Measurements from ENCODE around the gene USP11.

USP11 gene

GRCh38 chrX:47224896-47225290, 7.9 kb upstream of the USP11 start:
- Histone ChIP-seq H3K4me1 (ENCODE audit: control insufficient read depth, insufficient read depth, low read length) (peaks cover 12% of the 10 kb centered on the region), H3K27ac (ENCODE audit: low read length) (no peak overlapping the region), H3K4me3 (ENCODE audit: low read length in 2 of 2) (no peak overlapping the region), H3K9ac (ENCODE audit: low read length in 2 of 2) (no peak overlapping the region), H3K36me3 (ENCODE audit: control insufficient read depth in 2 of 2, insufficient read depth in 2 of 2, low read length in 2 of 2) (peaks cover 34 to 43% of the 10 kb centered on the region in 2 donors), H3K27me3 (ENCODE audit: control insufficient read depth in 1 of 2, insufficient read depth in 2 of 2, low read length in 2 of 2) (peaks cover 0 to 6% of the 10 kb centered on the region in 2 donors), H3K9me3 (ENCODE audit: control insufficient read depth in 2 of 2, low read length in 2 of 2) (no peaks in the 10 kb centered on the region)

- Histone ChIP-seq H3K27ac (ENCODE audit: low read length) (no peak overlapping the region), H3K9me3 (ENCODE audit: control insufficient read depth in 2 of 2, low read length in 2 of 2) (no peaks in the 10 kb centered on the region), H3K4me3 (ENCODE audit: low read length in 2 of 2) (no peak overlapping the region), H3K9ac (ENCODE audit: low read length in 2 of 2) (no peak overlapping the region), H3K36me3 (ENCODE audit: control insufficient read depth in 2 of 2, insufficient read depth in 2 of 2, low read length in 2 of 2) (peaks cover 34 to 43% of the 10 kb centered on the region in 2 donors), H3K4me1 (ENCODE audit: control insufficient read depth, insufficient read depth, low read length) (no peaks in the 10 kb centered on the region), H3K27me3 (ENCODE audit: control insufficient read depth in 1 of 2, insufficient read depth in 2 of 2, low read length in 2 of 2) (peaks cover 0 to 11% of the 10 kb centered on the region in 2 donors)
These were observed 6.7 kb upstream of the USP11 start for GRCh38 chrX:47226071-47226470.

DNA sequence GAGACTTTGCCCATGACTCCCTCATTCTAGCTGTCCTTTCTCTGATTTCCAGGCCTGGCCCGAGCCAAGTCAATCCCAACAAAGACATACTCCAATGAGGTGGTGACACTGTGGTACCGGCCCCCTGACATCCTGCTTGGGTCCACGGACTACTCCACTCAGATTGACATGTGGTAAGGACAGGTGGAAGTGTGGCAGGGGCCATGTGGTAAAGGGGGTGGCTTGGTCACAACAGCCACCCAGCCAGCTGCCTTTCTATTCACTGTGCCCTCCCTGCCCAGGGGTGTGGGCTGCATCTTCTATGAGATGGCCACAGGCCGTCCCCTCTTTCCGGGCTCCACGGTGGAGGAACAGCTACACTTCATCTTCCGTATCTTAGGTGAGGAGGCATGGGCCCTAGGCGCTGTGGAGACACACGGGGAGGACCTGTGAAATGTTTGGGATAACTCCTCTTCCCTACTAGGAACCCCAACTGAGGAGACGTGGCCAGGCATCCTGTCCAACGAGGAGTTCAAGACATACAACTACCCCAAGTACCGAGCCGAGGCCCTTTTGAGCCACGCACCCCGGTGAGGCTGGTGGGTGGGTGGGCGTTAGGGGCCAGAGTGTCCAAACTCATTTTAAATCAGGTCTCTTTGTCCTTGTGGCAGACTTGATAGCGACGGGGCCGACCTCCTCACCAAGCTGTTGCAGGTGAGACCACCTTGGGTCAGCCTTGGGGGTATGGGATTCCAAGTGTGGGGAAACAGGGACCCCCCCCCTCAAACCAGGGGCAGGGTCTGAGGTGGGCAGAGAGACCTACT, 6.1 kb upstream of the USP11 start:
- Histone ChIP-seq H3K27me3 (ENCODE audit: control insufficient read depth in 1 of 2, insufficient read depth in 2 of 2, low read length in 2 of 2) (peaks cover 0 to 13% of the 10 kb centered on the region in 2 donors), H3K27ac (ENCODE audit: low read length) (no peak overlapping the region), H3K9me3 (ENCODE audit: control insufficient read depth in 2 of 2, low read length in 2 of 2) (no peaks in the 10 kb centered on the region), H3K9ac (ENCODE audit: low read length in 2 of 2) (no peak overlapping the region), H3K36me3 (ENCODE audit: control insufficient read depth in 2 of 2, insufficient read depth in 2 of 2, low read length in 2 of 2) (peaks cover 34 to 43% of the 10 kb centered on the region in 2 donors), H3K4me1 (ENCODE audit: control insufficient read depth, insufficient read depth, low read length) (no peaks in the 10 kb centered on the region), H3K4me3 (ENCODE audit: low read length in 2 of 2) (no peak overlapping the region)

GRCh38 chrX:47227334-47227583, 5.5 kb upstream of the USP11 start:
- peaks cover 0 to 11% of the 10 kb centered on the region in 2 donors for H3K27me3 ChIP-seq (ENCODE audit: control insufficient read depth in 1 of 2, insufficient read depth in 2 of 2, low read length in 2 of 2)
- no peak overlapping the region for H3K27ac ChIP-seq (ENCODE audit: low read length)
- peaks cover 34 to 43% of the 10 kb centered on the region in 2 donors for H3K36me3 ChIP-seq (ENCODE audit: control insufficient read depth in 2 of 2, insufficient read depth in 2 of 2, low read length in 2 of 2)
- no peak overlapping the region for H3K9ac ChIP-seq (ENCODE audit: low read length in 2 of 2)
- H3K9me3 ChIP-seq (ENCODE audit: control insufficient read depth in 2 of 2, low read length in 2 of 2) = no peaks in the 10 kb centered on the region
- no peaks in the 10 kb centered on the region for H3K4me1 ChIP-seq (ENCODE audit: control insufficient read depth, insufficient read depth, low read length)
- no peak overlapping the region for H3K4me3 ChIP-seq (ENCODE audit: low read length in 2 of 2)

DNA sequence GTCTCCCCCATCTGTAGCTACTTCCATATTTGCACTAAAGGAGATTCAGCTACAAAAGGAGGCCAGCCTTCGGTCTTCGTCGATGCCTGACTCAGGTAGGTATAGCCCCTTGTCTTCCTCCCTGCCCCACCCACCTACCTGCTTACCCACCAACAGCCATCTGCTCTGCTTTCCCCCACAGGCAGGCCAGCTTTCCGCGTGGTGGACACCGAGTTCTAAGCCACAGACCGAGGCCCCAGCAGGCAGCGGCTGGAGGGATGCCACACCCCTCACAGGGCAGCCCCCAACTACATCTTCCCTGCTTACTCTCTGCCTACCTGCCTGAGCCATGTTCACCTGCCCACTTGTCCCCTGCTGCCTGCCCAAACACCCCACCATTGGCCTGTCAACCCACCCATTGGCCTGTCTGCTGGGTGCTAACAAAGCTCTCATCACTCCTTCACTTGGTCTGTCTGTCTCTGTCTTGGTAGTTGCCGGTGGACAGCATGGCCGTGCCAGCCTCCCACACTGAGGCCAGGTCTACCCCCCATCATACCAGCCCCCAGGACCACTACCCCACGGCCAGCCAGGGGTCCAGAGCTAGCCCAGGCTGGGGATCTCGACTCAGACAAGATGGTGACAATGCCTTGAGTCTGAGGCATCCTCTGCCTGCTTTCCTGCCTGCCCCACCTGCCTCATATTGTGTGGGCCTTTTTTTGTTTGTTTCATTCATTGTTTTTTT, 4.1 kb upstream of the USP11 start:
- Histone ChIP-seq H3K9me3 (ENCODE audit: control insufficient read depth in 2 of 2, low read length in 2 of 2) (no peaks in the 10 kb centered on the region), H3K9ac (ENCODE audit: low read length in 2 of 2) (no peak overlapping the region), H3K36me3 (ENCODE audit: control insufficient read depth in 2 of 2, insufficient read depth in 2 of 2, low read length in 2 of 2) (peaks cover 33 to 39% of the 10 kb centered on the region in 2 donors), H3K27ac (ENCODE audit: low read length) (no peak overlapping the region), H3K4me3 (ENCODE audit: low read length in 2 of 2) (no peak overlapping the region), H3K27me3 (ENCODE audit: control insufficient read depth in 1 of 2, insufficient read depth in 2 of 2, low read length in 2 of 2) (peaks cover 0 to 14% of the 10 kb centered on the region in 2 donors), H3K4me1 (ENCODE audit: control insufficient read depth, insufficient read depth, low read length) (no peaks in the 10 kb centered on the region)

DNA sequence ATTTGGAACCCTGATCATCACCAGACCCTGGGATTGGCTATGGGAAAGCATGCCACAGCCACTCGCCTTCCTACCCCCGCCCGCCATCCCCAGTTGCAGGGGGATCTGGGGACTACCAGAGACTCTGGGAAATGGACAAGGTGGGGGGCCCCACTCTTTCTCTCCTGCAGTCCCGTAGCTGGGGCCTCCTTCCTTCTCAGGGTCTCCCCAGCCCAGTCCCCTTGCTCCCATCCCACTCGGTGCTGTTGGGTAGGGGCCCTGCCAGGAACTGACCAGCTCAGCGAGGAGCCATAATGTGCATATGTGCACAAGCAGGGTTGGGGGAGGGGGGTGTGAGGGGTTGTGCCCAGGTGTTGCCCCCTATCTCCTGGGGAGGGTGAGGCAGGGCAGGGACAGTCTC, 3.4 kb upstream of the USP11 start:
- Histone ChIP-seq H3K4me1 (ENCODE audit: control insufficient read depth, insufficient read depth, low read length) (no peaks in the 10 kb centered on the region), H3K9ac (ENCODE audit: low read length in 2 of 2) (no peak overlapping the region), H3K9me3 (ENCODE audit: control insufficient read depth in 2 of 2, low read length in 2 of 2) (no peaks in the 10 kb centered on the region), H3K27me3 (ENCODE audit: control insufficient read depth in 1 of 2, insufficient read depth in 2 of 2, low read length in 2 of 2) (peaks cover 0 to 12% of the 10 kb centered on the region in 2 donors), H3K4me3 (ENCODE audit: low read length in 2 of 2) (no peak overlapping the region), H3K27ac (ENCODE audit: low read length) (no peak overlapping the region), H3K36me3 (ENCODE audit: control insufficient read depth in 2 of 2, insufficient read depth in 2 of 2, low read length in 2 of 2) (peaks cover 26 to 32% of the 10 kb centered on the region in 2 donors)

GRCh38 chrX:47230136-47230868, 2.5 kb upstream of the USP11 start:
- Histone ChIP-seq H3K27ac (ENCODE audit: low read length) (no peak overlapping the region), H3K9me3 (ENCODE audit: control insufficient read depth in 2 of 2, low read length in 2 of 2) (no peaks in the 10 kb centered on the region), H3K4me1 (ENCODE audit: control insufficient read depth, insufficient read depth, low read length) (no peaks in the 10 kb centered on the region), H3K27me3 (ENCODE audit: control insufficient read depth in 1 of 2, insufficient read depth in 2 of 2, low read length in 2 of 2) (peaks cover 0 to 12% of the 10 kb centered on the region in 2 donors), H3K9ac (ENCODE audit: low read length in 2 of 2) (no peak overlapping the region), H3K36me3 (ENCODE audit: control insufficient read depth in 2 of 2, insufficient read depth in 2 of 2, low read length in 2 of 2) (peaks cover 17 to 25% of the 10 kb centered on the region in 2 donors), H3K4me3 (ENCODE audit: low read length in 2 of 2) (no peak overlapping the region)

DNA sequence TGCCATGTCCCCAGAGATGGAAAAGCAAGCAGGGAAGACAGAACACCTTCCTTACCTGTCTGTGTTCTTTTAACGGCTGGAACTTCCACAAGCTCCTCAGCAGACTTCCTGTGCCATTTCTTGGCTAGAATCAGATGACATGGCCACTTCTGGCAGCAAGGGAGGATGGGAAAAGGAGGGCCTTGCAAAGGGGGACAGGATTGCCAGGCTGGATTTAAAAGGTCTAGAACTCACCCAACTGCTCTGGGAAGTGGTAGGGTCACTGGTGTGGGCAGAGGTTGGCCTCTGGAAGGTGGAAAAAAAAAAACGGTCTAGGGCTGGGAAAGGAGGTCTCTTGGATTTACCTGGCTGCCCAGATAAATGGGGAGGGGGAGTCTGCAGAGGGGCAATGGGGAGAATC, 1.6 kb upstream of the USP11 start:
- H3K9me3 ChIP-seq (ENCODE audit: control insufficient read depth in 2 of 2, low read length in 2 of 2) = no peaks in the 10 kb centered on the region
- H3K27ac ChIP-seq (ENCODE audit: low read length) = no peak overlapping the region
- no peak overlapping the region for H3K4me3 ChIP-seq (ENCODE audit: low read length in 2 of 2)
- H3K9ac ChIP-seq (ENCODE audit: low read length in 2 of 2) = no peak overlapping the region
- peaks cover 9 to 17% of the 10 kb centered on the region in 2 donors for H3K36me3 ChIP-seq (ENCODE audit: control insufficient read depth in 2 of 2, insufficient read depth in 2 of 2, low read length in 2 of 2)
- H3K27me3 ChIP-seq (ENCODE audit: control insufficient read depth in 1 of 2, insufficient read depth in 2 of 2, low read length in 2 of 2) = peaks cover 0 to 12% of the 10 kb centered on the region in 2 donors
- peaks cover 3% of the 10 kb centered on the region for H3K4me1 ChIP-seq (ENCODE audit: control insufficient read depth, insufficient read depth, low read length)

- Histone ChIP-seq H3K4me1 (ENCODE audit: control insufficient read depth, insufficient read depth, low read length) (peaks cover 5% of the 10 kb centered on the region), H3K9me3 (ENCODE audit: control insufficient read depth in 2 of 2, low read length in 2 of 2) (no peaks in the 10 kb centered on the region), H3K27ac (ENCODE audit: low read length) (peak overlapping the region; percentile 93), H3K9ac (ENCODE audit: low read length in 2 of 2) (peak overlapping the region; percentile 67 to 87), H3K36me3 (ENCODE audit: control insufficient read depth in 2 of 2, insufficient read depth in 2 of 2, low read length in 2 of 2) (peaks cover 3 to 9% of the 10 kb centered on the region in 2 donors), H3K4me3 (ENCODE audit: low read length in 2 of 2) (peak overlapping the region; percentile 66 to 79), H3K27me3 (ENCODE audit: control insufficient read depth in 1 of 2, insufficient read depth in 2 of 2, low read length in 2 of 2) (peaks cover 0 to 12% of the 10 kb centered on the region in 2 donors)
These were observed 509 bp upstream of the USP11 start for GRCh38 chrX:47232197-47232802.

DNA sequence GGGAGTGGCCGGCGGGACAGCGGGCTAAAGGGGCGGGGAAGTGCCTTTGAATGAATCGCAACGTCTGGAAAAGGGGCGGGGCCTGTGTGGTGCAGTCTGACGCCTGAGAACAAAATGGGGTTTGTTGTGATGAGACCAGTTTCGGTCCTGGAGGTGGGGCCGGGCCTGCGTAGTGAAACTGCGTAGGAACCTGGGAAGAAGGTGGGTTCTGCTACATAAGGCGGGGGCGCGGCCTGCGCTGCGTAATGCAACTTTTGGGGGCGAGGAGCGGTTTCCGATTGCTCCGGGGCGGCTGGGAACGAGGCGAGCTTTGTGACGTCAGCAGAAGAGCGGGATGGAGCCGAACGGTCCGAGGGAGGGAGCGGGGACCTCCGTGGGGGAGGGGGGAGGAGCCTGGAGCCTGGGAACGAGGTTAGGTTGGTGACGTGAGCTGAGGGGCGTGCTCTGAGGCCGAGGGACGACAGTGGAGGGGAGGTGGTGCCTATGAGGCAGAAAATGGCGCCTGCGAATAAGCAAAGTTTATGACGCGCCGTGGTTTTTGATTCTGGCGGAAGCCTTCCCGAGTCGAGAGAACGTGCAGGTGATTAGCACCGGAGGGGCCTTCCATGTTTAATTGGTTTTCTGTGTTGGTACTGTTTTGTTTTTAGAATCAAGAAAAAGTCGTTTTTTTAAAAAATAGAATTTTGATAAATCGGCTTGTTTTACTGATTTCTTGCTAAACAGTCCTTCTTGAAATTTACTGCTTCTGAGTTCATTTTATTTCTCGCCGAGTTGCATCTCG, 714 bp downstream of the USP11 start:
- no peaks in the 10 kb centered on the region for H3K9me3 ChIP-seq (ENCODE audit: control insufficient read depth in 2 of 2, low read length in 2 of 2)
- H3K9ac ChIP-seq (ENCODE audit: low read length in 2 of 2) = peak overlapping the region; percentile 89
- H3K27me3 ChIP-seq (ENCODE audit: control insufficient read depth in 1 of 2, insufficient read depth in 2 of 2, low read length in 2 of 2) = peaks cover 0 to 12% of the 10 kb centered on the region in 2 donors
- peak overlapping the region; percentile 93 for H3K27ac ChIP-seq (ENCODE audit: low read length)
- H3K36me3 ChIP-seq (ENCODE audit: control insufficient read depth in 2 of 2, insufficient read depth in 2 of 2, low read length in 2 of 2) = peaks cover 2 to 3% of the 10 kb centered on the region in 2 donors
- peaks cover 5% of the 10 kb centered on the region for H3K4me1 ChIP-seq (ENCODE audit: control insufficient read depth, insufficient read depth, low read length)
- peak overlapping the region; percentile 66 to 79 for H3K4me3 ChIP-seq (ENCODE audit: low read length in 2 of 2)

Measured in stomach smooth muscle (tissue), 2 donors.